Measurements from ENCODE around the gene C10orf95. TPM values are rescaled to one million over a fixed set of nuclear protein-coding genes. Genes with fewer than 3 reads are reported as not detected.
A peak's percentile ranks its signal among the peaks of the same experiment; 100 is the strongest.

Gene C10orf95
- polyA plus RNA-seq, 1 of the 3 experiments (the other 2 are of a cell fraction): 0.07 TPM

DNA sequence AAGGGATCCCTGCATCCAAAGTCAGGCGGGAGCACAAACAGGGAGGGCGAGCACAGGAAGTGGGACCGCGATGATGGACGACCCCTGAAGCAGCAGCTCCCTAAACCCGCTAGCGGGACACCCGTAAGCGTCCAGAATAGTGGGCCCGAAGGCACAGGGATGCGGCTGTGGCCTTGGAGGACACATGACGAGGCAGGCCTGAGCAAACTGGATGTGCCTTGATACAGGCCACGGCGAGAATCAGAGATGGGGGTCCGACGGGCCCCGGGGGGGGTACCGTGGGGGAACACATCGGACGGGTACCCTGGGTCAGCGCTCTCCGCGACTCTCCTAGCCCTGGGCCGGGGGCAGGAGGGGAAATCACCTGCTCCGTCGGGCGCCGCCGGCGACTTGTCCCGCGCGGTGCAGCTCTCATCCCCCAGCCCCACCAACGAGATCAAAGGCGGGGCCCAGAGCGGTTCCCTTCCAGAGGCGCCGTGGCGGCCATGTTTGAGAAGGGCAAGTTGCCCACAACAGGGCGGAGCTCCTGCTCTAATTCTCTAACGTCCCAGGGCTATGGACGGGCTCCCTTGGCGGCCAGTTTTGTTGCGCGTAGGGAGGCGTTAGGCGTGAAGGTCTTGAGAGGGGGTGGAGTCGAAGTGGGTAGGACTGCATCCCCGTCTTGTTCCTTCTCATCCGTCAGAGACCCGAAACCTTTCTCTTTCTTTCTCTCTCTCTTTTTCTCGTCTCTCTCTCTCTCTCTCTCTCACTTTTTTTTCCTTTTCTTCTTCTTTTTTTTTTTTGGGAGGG, 19.0 kb downstream of the C10orf95 start, which contains the start of gene CUEDC2 (continued):
- TF ChIP-seq, protein P1, sequence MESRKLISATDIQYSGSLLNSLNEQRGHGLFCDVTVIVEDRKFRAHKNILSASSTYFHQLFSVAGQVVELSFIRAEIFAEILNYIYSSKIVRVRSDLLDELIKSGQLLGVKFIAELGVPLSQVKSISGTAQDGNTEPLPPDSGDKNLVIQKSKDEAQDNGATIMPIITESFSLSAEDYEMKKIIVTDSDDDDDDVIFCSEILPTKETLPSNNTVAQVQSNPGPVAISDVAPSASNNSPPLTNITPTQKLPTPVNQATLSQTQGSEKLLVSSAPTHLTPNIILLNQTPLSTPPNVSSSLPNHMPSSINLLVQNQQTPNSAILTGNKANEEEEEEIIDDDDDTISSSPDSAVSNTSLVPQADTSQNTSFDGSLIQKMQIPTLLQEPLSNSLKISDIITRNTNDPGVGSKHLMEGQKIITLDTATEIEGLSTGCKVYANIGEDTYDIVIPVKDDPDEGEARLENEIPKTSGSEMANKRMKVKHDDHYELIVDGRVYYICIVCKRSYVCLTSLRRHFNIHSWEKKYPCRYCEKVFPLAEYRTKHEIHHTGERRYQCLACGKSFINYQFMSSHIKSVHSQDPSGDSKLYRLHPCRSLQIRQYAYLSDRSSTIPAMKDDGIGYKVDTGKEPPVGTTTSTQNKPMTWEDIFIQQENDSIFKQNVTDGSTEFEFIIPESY (IDR thresholded peaks at IDR 0.05; ENCODE audit: borderline replicate concordance, low read depth): peak; percentile 87; the same call in 1 of the 2 replicates
- no peak for TF ChIP-seq MEF2A (IDR thresholded peaks at IDR 0.05; ENCODE audit: borderline replicate concordance, low read depth)
- TF ChIP-seq TCF12 (IDR thresholded peaks at IDR 0.05): 0 out of 2 replicates have a peak, but pooled peaks have one; percentile 7
- TF ChIP-seq, protein P2, sequence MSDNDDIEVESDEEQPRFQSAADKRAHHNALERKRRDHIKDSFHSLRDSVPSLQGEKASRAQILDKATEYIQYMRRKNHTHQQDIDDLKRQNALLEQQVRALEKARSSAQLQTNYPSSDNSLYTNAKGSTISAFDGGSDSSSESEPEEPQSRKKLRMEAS (IDR thresholded peaks at IDR 0.05; ENCODE audit: low read depth): peak; percentile 84
- TF ChIP-seq MXI1 (IDR thresholded peaks at IDR 0.05; ENCODE audit: low read depth, low read length): peak; percentile 82
- TF ChIP-seq, protein P3, sequence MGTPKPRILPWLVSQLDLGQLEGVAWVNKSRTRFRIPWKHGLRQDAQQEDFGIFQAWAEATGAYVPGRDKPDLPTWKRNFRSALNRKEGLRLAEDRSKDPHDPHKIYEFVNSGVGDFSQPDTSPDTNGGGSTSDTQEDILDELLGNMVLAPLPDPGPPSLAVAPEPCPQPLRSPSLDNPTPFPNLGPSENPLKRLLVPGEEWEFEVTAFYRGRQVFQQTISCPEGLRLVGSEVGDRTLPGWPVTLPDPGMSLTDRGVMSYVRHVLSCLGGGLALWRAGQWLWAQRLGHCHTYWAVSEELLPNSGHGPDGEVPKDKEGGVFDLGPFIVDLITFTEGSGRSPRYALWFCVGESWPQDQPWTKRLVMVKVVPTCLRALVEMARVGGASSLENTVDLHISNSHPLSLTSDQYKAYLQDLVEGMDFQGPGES (IDR thresholded peaks at IDR 0.05; ENCODE audit: low read depth, low read length): no peak
- TF ChIP-seq NFIC (IDR thresholded peaks at IDR 0.05; ENCODE audit: borderline replicate concordance): no peak
- TF ChIP-seq YY1 (IDR thresholded peaks at IDR 0.05; ENCODE audit: low read depth): peak; percentile 99
- peak; percentile 95 for TF ChIP-seq CHD2 (IDR thresholded peaks at IDR 0.05; ENCODE audit: low read length, partially characterized antibody)
- peak; percentile 80; the same call in 1 of the 2 replicates for TF ChIP-seq POLR2AphosphoS5 (IDR thresholded peaks at IDR 0.05; ENCODE audit: low read depth, low read length)
- TF ChIP-seq JUND (IDR thresholded peaks at IDR 0.05): no peak
- TF ChIP-seq FOXM1 (IDR thresholded peaks at IDR 0.05; ENCODE audit: low read depth): no peak
- TF ChIP-seq NRF1 (IDR thresholded peaks at IDR 0.05; ENCODE audit: low read depth, low read length): no peak

DNA sequence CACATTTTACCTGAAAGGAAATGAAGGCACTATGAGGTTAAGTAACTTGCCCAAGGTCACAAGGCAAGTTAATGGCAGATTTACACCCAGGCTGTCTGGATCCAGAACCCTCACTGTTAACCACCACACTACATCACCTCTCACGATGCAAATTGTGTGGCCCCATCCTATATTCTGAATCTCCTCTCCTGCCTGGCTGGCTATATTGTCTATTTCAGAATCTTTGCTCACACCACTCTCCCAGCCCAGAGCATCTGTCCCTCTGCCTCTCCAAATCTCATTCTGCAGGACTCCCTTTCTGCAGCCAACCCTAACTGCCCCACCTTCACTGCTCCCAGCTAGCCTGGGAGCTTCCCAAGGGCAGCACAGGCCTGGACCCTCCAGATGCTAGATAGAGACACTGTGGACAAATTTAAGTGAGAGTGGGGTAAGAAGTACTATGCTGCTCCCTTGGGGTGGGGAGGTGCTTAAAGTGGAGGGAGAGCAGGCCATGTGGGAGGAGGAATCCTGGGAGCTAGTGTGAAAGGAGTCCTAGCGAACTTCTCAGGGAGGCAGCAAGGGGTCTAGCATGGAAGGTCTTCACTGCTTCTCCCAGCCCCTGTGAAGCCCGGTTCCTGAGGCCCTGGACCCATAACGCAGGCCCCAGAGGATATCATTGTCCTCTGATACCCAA, 19.8 kb downstream of the C10orf95 start:
- Histone ChIP-seq H3K79me2 (ENCODE audit: insufficient read depth) (peaks cover 14% of the 10 kb centered on the region), H3K9ac (peak overlapping the region; percentile 94), H3K4me3 (ENCODE audit: low read depth in 2 of 2, low read length in 1 of 2) (peak overlapping the region; percentile 82 to 93), H3K27ac (ENCODE audit: low read depth in 2 of 2, low read length in 1 of 2) (peak overlapping the region; percentile 55 to 80; a peak in 3 of 4 replicates), H3K9me3 (no peaks in the 10 kb centered on the region), H3K4me2 (peak overlapping the region; percentile 98), H3K4me1 (ENCODE audit: control insufficient read depth in 1 of 2, insufficient read depth in 2 of 2, low read depth in 1 of 2, low read length in 1 of 2) (peaks cover 0 to 6% of the 10 kb centered on the region in 2 experiments; a peak in 1 of 4 replicates), H3K27me3 (ENCODE audit: insufficient read depth) (no peaks in the 10 kb centered on the region), H3F3A (replicated peaks; ENCODE audit: insufficient read depth) (peaks cover 5% of the 10 kb centered on the region), H3K9me2 (no peaks in the 10 kb centered on the region), H3K36me3 (replicated peaks in 1 of 2; ENCODE audit: control insufficient read depth in 1 of 2, insufficient read depth in 2 of 2, low read length in 1 of 2) (peaks cover 0 to 3% of the 10 kb centered on the region in 2 experiments), H2AFZ (ENCODE audit: low read depth) (peak overlapping the region; percentile 88), H4K20me1 (ENCODE audit: insufficient read depth) (no peaks in the 10 kb centered on the region)
- TF ChIP-seq, protein P3 (IDR thresholded peaks at IDR 0.05; ENCODE audit: low read depth, low read length): no peak
- TF ChIP-seq, protein P2 (IDR thresholded peaks at IDR 0.05; ENCODE audit: low read depth): peak; percentile 59
- TF ChIP-seq, protein P4, sequence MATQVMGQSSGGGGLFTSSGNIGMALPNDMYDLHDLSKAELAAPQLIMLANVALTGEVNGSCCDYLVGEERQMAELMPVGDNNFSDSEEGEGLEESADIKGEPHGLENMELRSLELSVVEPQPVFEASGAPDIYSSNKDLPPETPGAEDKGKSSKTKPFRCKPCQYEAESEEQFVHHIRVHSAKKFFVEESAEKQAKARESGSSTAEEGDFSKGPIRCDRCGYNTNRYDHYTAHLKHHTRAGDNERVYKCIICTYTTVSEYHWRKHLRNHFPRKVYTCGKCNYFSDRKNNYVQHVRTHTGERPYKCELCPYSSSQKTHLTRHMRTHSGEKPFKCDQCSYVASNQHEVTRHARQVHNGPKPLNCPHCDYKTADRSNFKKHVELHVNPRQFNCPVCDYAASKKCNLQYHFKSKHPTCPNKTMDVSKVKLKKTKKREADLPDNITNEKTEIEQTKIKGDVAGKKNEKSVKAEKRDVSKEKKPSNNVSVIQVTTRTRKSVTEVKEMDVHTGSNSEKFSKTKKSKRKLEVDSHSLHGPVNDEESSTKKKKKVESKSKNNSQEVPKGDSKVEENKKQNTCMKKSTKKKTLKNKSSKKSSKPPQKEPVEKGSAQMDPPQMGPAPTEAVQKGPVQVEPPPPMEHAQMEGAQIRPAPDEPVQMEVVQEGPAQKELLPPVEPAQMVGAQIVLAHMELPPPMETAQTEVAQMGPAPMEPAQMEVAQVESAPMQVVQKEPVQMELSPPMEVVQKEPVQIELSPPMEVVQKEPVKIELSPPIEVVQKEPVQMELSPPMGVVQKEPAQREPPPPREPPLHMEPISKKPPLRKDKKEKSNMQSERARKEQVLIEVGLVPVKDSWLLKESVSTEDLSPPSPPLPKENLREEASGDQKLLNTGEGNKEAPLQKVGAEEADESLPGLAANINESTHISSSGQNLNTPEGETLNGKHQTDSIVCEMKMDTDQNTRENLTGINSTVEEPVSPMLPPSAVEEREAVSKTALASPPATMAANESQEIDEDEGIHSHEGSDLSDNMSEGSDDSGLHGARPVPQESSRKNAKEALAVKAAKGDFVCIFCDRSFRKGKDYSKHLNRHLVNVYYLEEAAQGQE (IDR thresholded peaks at IDR 0.05; ENCODE audit: low read depth, low read length): no peak
- no peak for TF ChIP-seq MEF2A (IDR thresholded peaks at IDR 0.05; ENCODE audit: borderline replicate concordance, low read depth)
- WGBS (ENCODE audit: low lambda C conversion rate): 2% methylated on average over 2 of the region's 4 CpGs
- POLR2A ChIA-PET: interaction anchor here (0.6 to 1.9 kb wide), 9 partner anchors 8 to 1534 kb away, joined by 3 to 41 read pairs (median 5); partner anchors contain the start of genes C10orf95, FBXL15 and NFKB2
- CTCF ChIA-PET: interaction anchor here (1.0 to 3.3 kb wide), 10 partner anchors 10 to 202 kb away, joined by 3 to 26 read pairs (median 6); partner anchors contain the start of genes C10orf95 and FBXL15
- DNase-seq: peak; percentile 57

Measured in SK-N-SH (cell line).